ENCODE data around the gene SLC25A18.

DNA sequence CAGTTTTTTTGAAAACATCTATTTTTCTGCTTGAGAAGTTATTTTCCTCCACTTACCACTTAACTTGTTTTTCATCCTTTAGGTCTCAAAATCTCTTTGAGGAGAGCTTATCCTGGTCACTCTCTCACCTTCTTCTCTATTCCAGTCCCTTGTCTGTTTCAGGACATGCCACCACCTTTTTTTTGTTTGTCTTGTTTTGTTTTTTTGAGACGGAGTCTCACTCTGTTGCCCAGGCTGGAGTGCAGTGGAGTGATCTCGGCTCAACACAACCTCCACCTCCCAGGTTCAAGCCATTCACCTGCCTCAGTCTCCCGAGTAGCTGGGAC, 70.7 kb downstream of the SLC25A18 start:
- TF ChIP-seq JUN (CRISPR knock-in tag; IDR thresholded peaks at IDR 0.05), result no peak
- TF ChIP-seq CTCF (IDR thresholded peaks at IDR 0.05), result no peak
